ENCODE data around the gene UXS1. TPM values are rescaled to one million over a fixed set of nuclear protein-coding genes. Genes with fewer than 3 reads are reported as not detected.

Gene UXS1
- total RNA-seq, 1 experiment from 2014 or later: 44.7 TPM

DNA sequence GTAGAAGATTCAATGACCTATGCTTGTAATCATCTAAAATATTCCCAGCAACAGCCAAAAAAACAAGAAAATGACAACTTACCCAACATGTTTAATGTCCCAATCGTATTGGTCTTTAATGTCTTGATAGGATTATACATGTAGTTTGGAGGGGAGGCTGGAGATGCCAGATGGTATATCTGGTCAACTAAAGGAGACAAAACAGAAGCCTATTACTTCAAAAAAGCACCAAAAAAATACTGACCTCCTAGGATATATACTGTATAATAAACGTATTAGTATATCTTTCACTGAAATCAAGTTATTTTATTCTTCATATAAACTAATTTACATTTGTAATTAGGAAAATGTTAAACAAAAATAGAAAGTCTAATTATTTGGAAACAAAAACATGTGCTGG, 64.5 kb downstream of the UXS1 start:
- Mint-ChIP-seq H3K4me1 (peaks cover 12% of the 10 kb centered on the region), H3K27ac (no peak overlapping the region; the same call in 1 of the 2 replicates), H3K27me3 (ENCODE audit: low read depth) (no peaks in the 10 kb centered on the region), H3K4me3 (no peak overlapping the region), H3K36me3 (peaks cover 36% of the 10 kb centered on the region), H3K9me3 (no peaks in the 10 kb centered on the region)
- no peak for ATAC-seq
- ChIA-PET CTCF (no interaction called here), POLR2A (no interaction called here)
- TF ChIP-seq, protein P1, sequence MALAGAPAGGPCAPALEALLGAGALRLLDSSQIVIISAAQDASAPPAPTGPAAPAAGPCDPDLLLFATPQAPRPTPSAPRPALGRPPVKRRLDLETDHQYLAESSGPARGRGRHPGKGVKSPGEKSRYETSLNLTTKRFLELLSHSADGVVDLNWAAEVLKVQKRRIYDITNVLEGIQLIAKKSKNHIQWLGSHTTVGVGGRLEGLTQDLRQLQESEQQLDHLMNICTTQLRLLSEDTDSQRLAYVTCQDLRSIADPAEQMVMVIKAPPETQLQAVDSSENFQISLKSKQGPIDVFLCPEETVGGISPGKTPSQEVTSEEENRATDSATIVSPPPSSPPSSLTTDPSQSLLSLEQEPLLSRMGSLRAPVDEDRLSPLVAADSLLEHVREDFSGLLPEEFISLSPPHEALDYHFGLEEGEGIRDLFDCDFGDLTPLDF (CRISPR knock-in tag; IDR thresholded peaks at IDR 0.05): no peak
- TF ChIP-seq, protein P2, sequence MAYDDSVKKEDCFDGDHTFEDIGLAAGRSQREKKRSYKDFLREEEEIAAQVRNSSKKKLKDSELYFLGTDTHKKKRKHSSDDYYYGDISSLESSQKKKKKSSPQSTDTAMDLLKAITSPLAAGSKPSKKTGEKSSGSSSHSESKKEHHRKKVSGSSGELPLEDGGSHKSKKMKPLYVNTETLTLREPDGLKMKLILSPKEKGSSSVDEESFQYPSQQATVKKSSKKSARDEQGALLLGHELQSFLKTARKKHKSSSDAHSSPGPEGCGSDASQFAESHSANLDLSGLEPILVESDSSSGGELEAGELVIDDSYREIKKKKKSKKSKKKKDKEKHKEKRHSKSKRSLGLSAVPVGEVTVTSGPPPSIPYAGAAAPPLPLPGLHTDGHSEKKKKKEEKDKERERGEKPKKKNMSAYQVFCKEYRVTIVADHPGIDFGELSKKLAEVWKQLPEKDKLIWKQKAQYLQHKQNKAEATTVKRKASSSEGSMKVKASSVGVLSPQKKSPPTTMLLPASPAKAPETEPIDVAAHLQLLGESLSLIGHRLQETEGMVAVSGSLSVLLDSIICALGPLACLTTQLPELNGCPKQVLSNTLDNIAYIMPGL (CRISPR knock-in tag; IDR thresholded peaks at IDR 0.05): no peak
- no peak for DNase-seq (ENCODE audit: low spot score)

DNA sequence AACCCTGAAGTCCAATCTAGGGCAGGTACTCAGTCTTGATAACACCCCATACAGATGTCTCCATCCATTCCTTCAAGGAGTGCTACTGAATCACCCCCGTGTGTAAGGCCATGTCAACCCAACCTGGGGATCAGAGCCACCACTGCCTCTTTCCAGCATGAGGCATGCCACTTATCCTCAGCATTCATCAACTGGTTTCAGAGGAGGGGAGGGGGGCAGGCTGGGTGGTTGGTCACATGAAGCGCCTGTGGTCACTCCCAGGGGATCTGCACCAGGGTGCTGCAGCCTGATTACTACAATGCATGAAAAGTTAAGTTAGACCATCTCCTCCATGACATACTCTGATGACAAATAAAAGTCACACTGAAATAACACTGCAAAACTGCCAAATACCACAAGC, 65.0 kb downstream of the UXS1 start:
- ChIA-PET POLR2A (no interaction called here), CTCF (no interaction called here)
- Mint-ChIP-seq H3K4me3 (no peak overlapping the region), H3K27me3 (ENCODE audit: low read depth) (no peaks in the 10 kb centered on the region), H3K4me1 (peaks cover 12% of the 10 kb centered on the region), H3K9me3 (no peaks in the 10 kb centered on the region), H3K36me3 (peaks cover 36% of the 10 kb centered on the region), H3K27ac (no peak overlapping the region)
- ATAC-seq: no peak
- no peak for DNase-seq (ENCODE audit: low spot score)
- TF ChIP-seq, protein P3, sequence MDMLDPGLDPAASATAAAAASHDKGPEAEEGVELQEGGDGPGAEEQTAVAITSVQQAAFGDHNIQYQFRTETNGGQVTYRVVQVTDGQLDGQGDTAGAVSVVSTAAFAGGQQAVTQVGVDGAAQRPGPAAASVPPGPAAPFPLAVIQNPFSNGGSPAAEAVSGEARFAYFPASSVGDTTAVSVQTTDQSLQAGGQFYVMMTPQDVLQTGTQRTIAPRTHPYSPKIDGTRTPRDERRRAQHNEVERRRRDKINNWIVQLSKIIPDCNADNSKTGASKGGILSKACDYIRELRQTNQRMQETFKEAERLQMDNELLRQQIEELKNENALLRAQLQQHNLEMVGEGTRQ (CRISPR knock-in tag; IDR thresholded peaks at IDR 0.05): no peak
- TF ChIP-seq ZNF232 (CRISPR knock-in tag; IDR thresholded peaks at IDR 0.05) (no peak), ZNF396 (CRISPR knock-in tag; IDR thresholded peaks at IDR 0.05; ENCODE audit: borderline replicate concordance) (no peak)

DNA sequence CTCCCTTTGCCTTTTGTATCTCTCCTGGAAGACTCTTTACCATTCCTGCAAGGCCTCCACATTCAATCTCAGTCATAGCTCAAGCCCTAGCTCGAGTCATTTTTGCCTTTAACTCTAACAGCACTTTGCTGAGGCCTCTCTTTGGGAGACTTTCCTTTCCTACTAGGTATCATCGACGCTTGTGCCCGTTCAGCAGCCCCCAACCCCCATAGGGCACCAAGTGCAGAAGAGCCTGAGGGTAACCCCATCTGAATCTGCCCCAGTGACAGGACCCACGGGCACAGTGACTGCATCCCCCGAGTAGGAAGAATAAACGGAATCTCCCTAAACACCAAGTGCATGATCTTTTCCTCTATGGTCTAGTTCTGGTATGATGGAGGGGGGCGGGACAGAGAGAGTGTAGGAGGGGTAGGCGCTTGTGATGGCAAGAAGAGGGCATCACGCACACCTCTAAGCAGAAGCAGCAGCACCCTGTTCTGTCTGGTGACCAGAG, 66.3 kb downstream of the UXS1 start:
- no peak overlapping the region for H3K27ac Mint-ChIP-seq
- no peak overlapping the region for H3K4me3 Mint-ChIP-seq
- H3K4me1 Mint-ChIP-seq: peaks cover 12% of the 10 kb centered on the region
- H3K27me3 Mint-ChIP-seq (ENCODE audit: low read depth): no peaks in the 10 kb centered on the region
- ATAC-seq: no peak
- ChIA-PET CTCF (no interaction called here), POLR2A (no interaction called here)
- peaks cover 42% of the 10 kb centered on the region for H3K36me3 Mint-ChIP-seq
- no peaks in the 10 kb centered on the region for H3K9me3 Mint-ChIP-seq
- TF ChIP-seq ZNF219 (CRISPR knock-in tag; IDR thresholded peaks at IDR 0.05; ENCODE audit: borderline replicate concordance) (no peak), TP53 (CRISPR knock-in tag; IDR thresholded peaks at IDR 0.05) (no peak), SMAD3 (CRISPR knock-in tag; IDR thresholded peaks at IDR 0.05; ENCODE audit: borderline replicate concordance) (no peak), PRRX2 (CRISPR knock-in tag; IDR thresholded peaks at IDR 0.05) (no peak), SOX15 (CRISPR knock-in tag; IDR thresholded peaks at IDR 0.05) (no peak), RORB (CRISPR knock-in tag; IDR thresholded peaks at IDR 0.05) (no peak), MYBL2 (CRISPR knock-in tag; IDR thresholded peaks at IDR 0.05) (no peak), FOXJ3 (CRISPR knock-in tag; IDR thresholded peaks at IDR 0.05; ENCODE audit: borderline replicate concordance) (no peak)
- TF ChIP-seq, protein P4, sequence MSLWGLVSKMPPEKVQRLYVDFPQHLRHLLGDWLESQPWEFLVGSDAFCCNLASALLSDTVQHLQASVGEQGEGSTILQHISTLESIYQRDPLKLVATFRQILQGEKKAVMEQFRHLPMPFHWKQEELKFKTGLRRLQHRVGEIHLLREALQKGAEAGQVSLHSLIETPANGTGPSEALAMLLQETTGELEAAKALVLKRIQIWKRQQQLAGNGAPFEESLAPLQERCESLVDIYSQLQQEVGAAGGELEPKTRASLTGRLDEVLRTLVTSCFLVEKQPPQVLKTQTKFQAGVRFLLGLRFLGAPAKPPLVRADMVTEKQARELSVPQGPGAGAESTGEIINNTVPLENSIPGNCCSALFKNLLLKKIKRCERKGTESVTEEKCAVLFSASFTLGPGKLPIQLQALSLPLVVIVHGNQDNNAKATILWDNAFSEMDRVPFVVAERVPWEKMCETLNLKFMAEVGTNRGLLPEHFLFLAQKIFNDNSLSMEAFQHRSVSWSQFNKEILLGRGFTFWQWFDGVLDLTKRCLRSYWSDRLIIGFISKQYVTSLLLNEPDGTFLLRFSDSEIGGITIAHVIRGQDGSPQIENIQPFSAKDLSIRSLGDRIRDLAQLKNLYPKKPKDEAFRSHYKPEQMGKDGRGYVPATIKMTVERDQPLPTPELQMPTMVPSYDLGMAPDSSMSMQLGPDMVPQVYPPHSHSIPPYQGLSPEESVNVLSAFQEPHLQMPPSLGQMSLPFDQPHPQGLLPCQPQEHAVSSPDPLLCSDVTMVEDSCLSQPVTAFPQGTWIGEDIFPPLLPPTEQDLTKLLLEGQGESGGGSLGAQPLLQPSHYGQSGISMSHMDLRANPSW (CRISPR knock-in tag; conservative IDR thresholded peaks at IDR 0.05; ENCODE audit: low read depth): no peak
- TF ChIP-seq, protein P5, sequence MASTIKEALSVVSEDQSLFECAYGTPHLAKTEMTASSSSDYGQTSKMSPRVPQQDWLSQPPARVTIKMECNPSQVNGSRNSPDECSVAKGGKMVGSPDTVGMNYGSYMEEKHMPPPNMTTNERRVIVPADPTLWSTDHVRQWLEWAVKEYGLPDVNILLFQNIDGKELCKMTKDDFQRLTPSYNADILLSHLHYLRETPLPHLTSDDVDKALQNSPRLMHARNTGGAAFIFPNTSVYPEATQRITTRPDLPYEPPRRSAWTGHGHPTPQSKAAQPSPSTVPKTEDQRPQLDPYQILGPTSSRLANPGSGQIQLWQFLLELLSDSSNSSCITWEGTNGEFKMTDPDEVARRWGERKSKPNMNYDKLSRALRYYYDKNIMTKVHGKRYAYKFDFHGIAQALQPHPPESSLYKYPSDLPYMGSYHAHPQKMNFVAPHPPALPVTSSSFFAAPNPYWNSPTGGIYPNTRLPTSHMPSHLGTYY (CRISPR knock-in tag; IDR thresholded peaks at IDR 0.05): no peak
- TF ChIP-seq, protein P6, sequence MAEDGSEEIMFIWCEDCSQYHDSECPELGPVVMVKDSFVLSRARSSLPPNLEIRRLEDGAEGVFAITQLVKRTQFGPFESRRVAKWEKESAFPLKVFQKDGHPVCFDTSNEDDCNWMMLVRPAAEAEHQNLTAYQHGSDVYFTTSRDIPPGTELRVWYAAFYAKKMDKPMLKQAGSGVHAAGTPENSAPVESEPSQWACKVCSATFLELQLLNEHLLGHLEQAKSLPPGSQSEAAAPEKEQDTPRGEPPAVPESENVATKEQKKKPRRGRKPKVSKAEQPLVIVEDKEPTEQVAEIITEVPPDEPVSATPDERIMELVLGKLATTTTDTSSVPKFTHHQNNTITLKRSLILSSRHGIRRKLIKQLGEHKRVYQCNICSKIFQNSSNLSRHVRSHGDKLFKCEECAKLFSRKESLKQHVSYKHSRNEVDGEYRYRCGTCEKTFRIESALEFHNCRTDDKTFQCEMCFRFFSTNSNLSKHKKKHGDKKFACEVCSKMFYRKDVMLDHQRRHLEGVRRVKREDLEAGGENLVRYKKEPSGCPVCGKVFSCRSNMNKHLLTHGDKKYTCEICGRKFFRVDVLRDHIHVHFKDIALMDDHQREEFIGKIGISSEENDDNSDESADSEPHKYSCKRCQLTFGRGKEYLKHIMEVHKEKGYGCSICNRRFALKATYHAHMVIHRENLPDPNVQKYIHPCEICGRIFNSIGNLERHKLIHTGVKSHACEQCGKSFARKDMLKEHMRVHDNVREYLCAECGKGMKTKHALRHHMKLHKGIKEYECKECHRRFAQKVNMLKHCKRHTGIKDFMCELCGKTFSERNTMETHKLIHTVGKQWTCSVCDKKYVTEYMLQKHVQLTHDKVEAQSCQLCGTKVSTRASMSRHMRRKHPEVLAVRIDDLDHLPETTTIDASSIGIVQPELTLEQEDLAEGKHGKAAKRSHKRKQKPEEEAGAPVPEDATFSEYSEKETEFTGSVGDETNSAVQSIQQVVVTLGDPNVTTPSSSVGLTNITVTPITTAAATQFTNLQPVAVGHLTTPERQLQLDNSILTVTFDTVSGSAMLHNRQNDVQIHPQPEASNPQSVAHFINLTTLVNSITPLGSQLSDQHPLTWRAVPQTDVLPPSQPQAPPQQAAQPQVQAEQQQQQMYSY (CRISPR knock-in tag; IDR thresholded peaks at IDR 0.05): no peak
- TF ChIP-seq, protein P3 (CRISPR knock-in tag; IDR thresholded peaks at IDR 0.05): no peak
- no peak for DNase-seq (ENCODE audit: low spot score)

Measured in WTC11 (cell line).